Fibroblast of pulmonary artery (primary cell): Measurements from ENCODE around the gene RPS25.
"Not testable (repeated sequence)": the region's sequence is repeated elsewhere in the genome, so short reads cannot be mapped to it uniquely, and the experiment has no call there.

Source experiments
- DNase-seq: peaks from one replicate; pipeline ENCODE4 v3.0.0-alpha.2; 2010; ENCODE audit warnings: low read depth
- H3K4me3 ChIP-seq: replicated peaks from 2 replicates; pipeline ENCODE4 v1.5.1; 2011; ENCODE audit warnings: low read depth, mild to moderate bottlenecking, control low read depth, low read length, moderate library complexity
- TF ChIP-seq, protein P1 (sequence below): IDR thresholded peaks from 2 replicates; pipeline ENCODE4 v1.5.1; 2011; ENCODE audit warnings: mild to moderate bottlenecking, control low read depth, low read length, inconsistent platforms; ENCODE audit errors: missing control alignments

The RPS25 gene

GRCh38 chr11:119018074-119018938 is at the start of gene RPS25, which contains the start of gene TRAPPC4:
Gene RPS25 (minus strand): TSS chr11:119018343. CDS start chr11:119018284, 59 bp downstream.
Gene TRAPPC4 (plus strand): TSS chr11:119018766. CDS start chr11:119018796, 30 bp downstream.
- peak within 1 kb of the TSS; percentile 89 for H3K4me3 ChIP-seq
- TF ChIP-seq, protein P1, sequence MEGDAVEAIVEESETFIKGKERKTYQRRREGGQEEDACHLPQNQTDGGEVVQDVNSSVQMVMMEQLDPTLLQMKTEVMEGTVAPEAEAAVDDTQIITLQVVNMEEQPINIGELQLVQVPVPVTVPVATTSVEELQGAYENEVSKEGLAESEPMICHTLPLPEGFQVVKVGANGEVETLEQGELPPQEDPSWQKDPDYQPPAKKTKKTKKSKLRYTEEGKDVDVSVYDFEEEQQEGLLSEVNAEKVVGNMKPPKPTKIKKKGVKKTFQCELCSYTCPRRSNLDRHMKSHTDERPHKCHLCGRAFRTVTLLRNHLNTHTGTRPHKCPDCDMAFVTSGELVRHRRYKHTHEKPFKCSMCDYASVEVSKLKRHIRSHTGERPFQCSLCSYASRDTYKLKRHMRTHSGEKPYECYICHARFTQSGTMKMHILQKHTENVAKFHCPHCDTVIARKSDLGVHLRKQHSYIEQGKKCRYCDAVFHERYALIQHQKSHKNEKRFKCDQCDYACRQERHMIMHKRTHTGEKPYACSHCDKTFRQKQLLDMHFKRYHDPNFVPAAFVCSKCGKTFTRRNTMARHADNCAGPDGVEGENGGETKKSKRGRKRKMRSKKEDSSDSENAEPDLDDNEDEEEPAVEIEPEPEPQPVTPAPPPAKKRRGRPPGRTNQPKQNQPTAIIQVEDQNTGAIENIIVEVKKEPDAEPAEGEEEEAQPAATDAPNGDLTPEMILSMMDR, result no peak
- peak; percentile 97 for DNase-seq

- TF ChIP-seq, protein P1, result no peak
- peak; percentile 97 for DNase-seq
- H3K4me3 ChIP-seq, result peak within 1 kb of the TSS; percentile 100
Observed at GRCh38 chr11:119067371-119068222, 49.5 kb upstream of the RPS25 start, which contains the start of gene VPS11. Gene VPS11 (plus strand): TSS chr11:119067818. CDS start chr11:119067824, 6 bp downstream.

GRCh38 chr11:119065369-119065768 is 47.2 kb upstream of the RPS25 start:
- TF ChIP-seq, protein P1, result peak; percentile 55
- peak; percentile 54 for DNase-seq
- H3K4me3 ChIP-seq, result no peak overlapping the region

DNA sequence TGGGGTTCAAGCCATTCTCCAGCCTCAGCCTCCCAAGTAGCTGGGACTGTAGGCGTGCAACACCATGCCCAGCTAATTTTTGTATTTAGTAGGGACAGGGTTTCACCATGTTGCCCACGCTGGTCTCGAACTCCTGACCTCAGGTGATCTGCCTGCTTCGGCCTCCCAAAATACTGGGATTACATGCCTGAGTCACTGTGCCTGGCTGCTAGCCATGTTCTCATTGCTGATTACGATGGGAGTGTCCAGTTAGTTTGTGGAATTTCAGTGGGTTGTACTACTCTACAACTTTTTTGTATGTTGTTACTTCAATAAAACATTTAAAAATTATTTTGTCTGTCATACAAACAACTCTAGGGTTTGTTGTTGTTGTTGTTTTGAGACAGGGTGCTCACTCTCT is 44.6 kb upstream of the RPS25 start:
- peak; percentile 77 for DNase-seq
- TF ChIP-seq, protein P1, result no peak
- no peak overlapping the region for H3K4me3 ChIP-seq

- no peak overlapping the region for H3K4me3 ChIP-seq
- TF ChIP-seq, protein P1, result no peak
- no peak for DNase-seq
Observed at GRCh38 chr11:119061256-119061655, 43.1 kb upstream of the RPS25 start.

DNA sequence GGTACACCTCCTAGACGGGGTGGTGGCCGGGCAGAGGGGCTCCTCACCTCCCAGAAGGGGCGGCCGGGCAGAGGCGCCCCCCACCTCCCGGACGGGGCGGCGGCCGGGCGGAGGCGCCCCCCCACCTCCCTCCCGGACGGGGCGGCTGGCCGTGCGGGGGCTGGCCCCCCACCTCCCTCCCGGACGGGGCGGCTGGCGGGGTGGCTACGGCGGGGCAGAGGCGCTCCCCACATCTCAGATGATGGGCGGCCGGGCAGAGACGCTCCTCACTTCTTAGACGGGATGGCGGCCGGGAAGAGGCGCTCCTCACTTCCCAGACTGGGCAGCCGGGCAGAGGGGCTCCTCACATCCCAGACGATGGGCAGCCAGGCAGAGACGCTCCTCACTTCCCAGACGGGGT is 41.0 kb upstream of the RPS25 start:
- DNase-seq, H3K4me3 ChIP-seq: not testable (repeated sequence)
